GM12891 (cell line): ENCODE measurements around the gene PLCG2.
"Not testable (repeated sequence)": the region's sequence is repeated elsewhere in the genome, so short reads cannot be mapped to it uniquely, and the experiment has no call there.

Experiments used
- DNase-seq: peaks from one replicate; pipeline ENCODE4 v3.0.0; 2011; ENCODE audit warnings: low spot score; ENCODE audit not compliant: insufficient read length
- FAIRE-seq: peaks from 2 replicates; lab custom pipeline; 2011; peaks lifted over from hg19 to GRCh38; lab: Jason Lieb, UNC
- PAX5 ChIP-seq: IDR thresholded peaks from 2 replicates; pipeline ENCODE4 v1.6.1; 2011; ENCODE audit warnings: low read length, moderate library complexity, mild to moderate bottlenecking; ENCODE audit not compliant: insufficient read depth, severe bottlenecking
- POLR2A ChIP-seq: IDR thresholded peaks from 2 replicates; pipeline ENCODE4 v1.6.1; 2011; ENCODE audit warnings: low read depth, low read length, control low read depth
- POLR2AphosphoS5 ChIP-seq: IDR thresholded peaks from 2 replicates; pipeline ENCODE4 v1.6.1; 2011; ENCODE audit warnings: low read depth, low read length, control low read depth
- POU2F2 ChIP-seq: IDR thresholded peaks from 2 replicates; pipeline ENCODE4 v1.6.1; 2011; ENCODE audit warnings: low read depth, mild to moderate bottlenecking, control low read depth, low read length, moderate library complexity
- SPI1 ChIP-seq: IDR thresholded peaks from 2 replicates; pipeline ENCODE4 v1.6.1; 2011; ENCODE audit warnings: low read depth, low read length, control low read depth
- TAF1 ChIP-seq: IDR thresholded peaks from 2 replicates; pipeline ENCODE4 v1.6.1; 2011; ENCODE audit warnings: low read depth, low read length, control low read depth

The PLCG2 gene

DNA sequence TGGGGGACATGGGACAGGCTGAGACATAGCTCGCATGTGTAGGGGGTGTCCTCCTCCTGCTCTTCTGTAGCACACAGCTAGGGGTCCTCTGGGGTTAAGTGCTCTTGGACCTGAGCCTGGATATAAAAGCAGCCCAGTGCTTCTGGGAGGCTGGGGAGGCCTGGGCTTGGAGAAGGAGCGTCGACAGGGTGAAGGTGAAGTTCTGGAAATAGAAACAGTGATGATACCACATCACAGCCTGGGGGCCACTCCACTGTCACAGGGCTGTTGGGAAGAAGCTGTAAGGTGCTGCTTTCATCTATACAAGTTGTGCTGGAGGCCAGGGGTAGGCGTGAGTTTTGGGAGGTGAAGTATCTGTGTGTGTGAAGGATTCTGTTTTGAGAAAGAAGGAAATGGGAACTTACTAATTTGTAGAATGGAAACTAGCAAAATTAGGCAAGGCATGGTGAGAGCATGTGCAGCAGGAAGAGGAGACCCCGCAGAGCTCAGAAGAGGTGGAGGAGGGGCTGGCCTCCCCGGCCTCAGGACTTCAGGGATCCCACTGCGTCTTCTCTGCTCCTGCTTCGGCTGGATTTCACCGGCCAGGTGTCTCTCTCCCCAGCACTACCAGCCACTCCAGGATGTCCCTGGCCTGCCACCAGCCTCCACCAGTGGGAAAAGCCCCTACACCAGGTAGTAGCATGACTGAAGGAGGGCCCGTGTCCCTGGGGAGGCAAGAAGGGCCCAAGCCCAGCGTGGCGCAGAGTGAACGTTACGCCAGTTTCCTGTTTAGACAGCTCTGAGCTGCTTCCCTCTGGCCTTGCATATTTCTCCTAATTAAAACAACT lies 19.4 kb downstream of the PLCG2 start:
- peak; percentile 96 for FAIRE-seq
- TF ChIP-seq SPI1 (peak; percentile 89), POLR2AphosphoS5 (peak; percentile 13), POU2F2 (peak; percentile 80), TAF1 (peak; percentile 32; the same call in 1 of the 2 replicates), POLR2A (peak; percentile 26; the same call in 1 of the 2 replicates), PAX5 (no peak)
- DNase-seq, result no peak

DNA sequence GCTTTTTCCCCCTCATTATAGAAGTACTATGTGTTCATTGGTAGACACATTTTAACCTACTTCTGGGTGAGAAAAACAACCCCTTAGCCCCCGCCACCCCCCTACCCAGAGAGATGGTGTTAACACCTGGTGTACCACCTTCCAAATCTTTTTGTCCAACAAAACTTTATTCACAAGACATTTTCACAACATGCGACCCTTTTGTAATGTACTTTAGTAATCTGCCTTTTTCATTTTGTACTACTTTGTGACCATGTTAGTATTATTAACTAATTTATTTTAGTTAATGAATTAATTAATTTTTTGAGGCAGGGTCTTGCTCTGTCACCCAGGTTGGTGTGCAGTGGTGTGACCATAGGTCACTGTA lies 20.0 kb downstream of the PLCG2 start:
- TF ChIP-seq SPI1, result no peak
- no peak for TF ChIP-seq POLR2AphosphoS5
- TF ChIP-seq POU2F2, result no peak
- no peak for TF ChIP-seq PAX5
- no peak for TF ChIP-seq POLR2A
- TF ChIP-seq TAF1, result no peak
- FAIRE-seq (no peak), DNase-seq (no peak)

DNA sequence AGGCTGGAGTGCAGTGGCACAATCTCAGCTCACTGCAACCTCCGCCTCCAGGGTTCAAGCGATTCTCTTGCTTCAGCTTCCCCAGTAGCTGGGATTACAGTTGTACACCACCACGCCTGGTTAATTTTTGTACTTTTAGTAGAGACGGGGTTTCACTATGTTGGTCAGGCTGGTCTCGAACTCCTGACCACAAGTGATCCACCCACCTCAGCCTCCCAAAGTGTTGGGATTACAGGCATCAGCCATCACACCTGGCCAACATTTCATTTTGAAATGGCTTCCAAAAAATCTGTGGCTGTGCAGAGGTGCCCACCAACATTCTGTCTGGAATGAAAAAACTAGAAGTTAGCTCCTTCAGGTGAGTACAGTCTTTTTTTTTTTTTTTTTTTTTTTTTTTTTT lies 22.6 kb downstream of the PLCG2 start:
- not testable (repeated sequence) for FAIRE-seq, DNase-seq

GRCh38 chr16:81803332-81803731 lies 24.2 kb downstream of the PLCG2 start:
- FAIRE-seq (peak; percentile 50), DNase-seq (no peak)
- TF ChIP-seq SPI1, result no peak
- TF ChIP-seq POLR2AphosphoS5, result no peak
- no peak for TF ChIP-seq POLR2A
- no peak for TF ChIP-seq TAF1
- no peak for TF ChIP-seq PAX5
- no peak for TF ChIP-seq POU2F2

DNA sequence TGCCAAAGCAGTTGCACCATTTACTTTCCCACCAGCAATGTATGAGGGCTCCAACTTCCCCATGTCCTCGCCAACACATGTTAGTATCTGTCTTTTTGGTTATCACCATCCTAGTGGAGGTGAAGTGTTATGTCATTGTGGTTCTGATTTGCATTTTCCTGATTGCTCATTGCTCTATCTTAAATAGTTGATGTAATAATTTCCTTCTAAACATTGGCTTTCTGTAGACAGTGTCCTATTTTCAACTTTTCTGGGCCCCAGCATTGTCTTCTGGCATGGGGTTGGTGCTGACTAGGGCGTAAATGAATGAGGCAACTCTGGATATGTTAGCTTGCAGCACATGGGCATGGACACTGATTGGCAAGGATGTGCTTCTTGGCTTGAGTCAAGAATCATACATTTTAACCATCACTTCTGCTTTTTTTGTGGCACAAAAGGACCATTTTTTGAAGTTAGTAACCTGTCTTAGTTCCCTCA lies 25.1 kb downstream of the PLCG2 start:
- DNase-seq (no peak), FAIRE-seq (peak; percentile 90)
- peak; percentile 33; the same call in 1 of the 2 replicates for TF ChIP-seq POLR2AphosphoS5
- peak; percentile 82; the same call in 1 of the 2 replicates for TF ChIP-seq POU2F2
- TF ChIP-seq POLR2A, result no peak
- TF ChIP-seq SPI1, result peak; percentile 97

DNA sequence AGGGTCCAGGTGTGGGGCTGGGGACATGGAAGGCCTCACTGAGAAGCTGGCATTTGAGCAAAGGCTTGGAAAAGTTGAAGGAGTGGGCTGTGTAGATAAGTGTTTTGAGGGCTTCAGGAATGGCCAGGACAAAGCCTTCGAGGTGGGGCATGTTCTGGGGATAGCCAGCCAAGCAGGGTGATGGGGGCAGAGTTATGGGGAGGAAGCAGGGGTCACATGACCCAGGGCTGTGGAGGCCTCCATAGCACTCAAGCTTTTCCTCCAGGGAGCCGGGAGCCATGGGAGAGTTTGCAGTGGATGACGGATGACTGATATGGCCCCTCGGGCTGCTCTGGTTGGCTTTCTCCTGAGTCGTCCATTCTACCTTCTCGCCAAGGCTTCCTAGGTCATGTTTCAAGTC lies 27.6 kb downstream of the PLCG2 start:
- TF ChIP-seq POU2F2 (no peak), PAX5 (no peak), SPI1 (no peak), TAF1 (no peak), POLR2A (no peak), POLR2AphosphoS5 (no peak)
- FAIRE-seq (no peak), DNase-seq (no peak)

- FAIRE-seq (peak; percentile 93), DNase-seq (no peak)
- no peak for TF ChIP-seq SPI1
- TF ChIP-seq TAF1, result no peak
- TF ChIP-seq PAX5, result no peak
- no peak for TF ChIP-seq POLR2AphosphoS5
- TF ChIP-seq POLR2A, result no peak; the same call in 1 of the 2 replicates
- 0 out of 2 replicates have a peak, but pooled peaks have one; percentile 44 for TF ChIP-seq POU2F2
Measured at GRCh38 chr16:81807767-81808358, 28.8 kb downstream of the PLCG2 start.

GRCh38 chr16:81808933-81809480 lies 29.9 kb downstream of the PLCG2 start:
- DNase-seq, result no peak
- peak; percentile 98 for FAIRE-seq

GRCh38 chr16:81809567-81809966 lies 30.5 kb downstream of the PLCG2 start:
- FAIRE-seq (peak; percentile 71), DNase-seq (no peak)
- TF ChIP-seq POLR2A (no peak), POU2F2 (peak; percentile 18; the same call in 1 of the 2 replicates)

More at GRCh38 chr16:81808933-81809480, 29.9 kb downstream of the PLCG2 start:
- TF ChIP-seq POU2F2, result peak; percentile 91
- peak; percentile 80 for TF ChIP-seq POLR2A
- peak; percentile 100 for TF ChIP-seq SPI1
- peak; percentile 77 for TF ChIP-seq TAF1
- peak; percentile 53 for TF ChIP-seq PAX5
- peak; percentile 70; the same call in 1 of the 2 replicates for TF ChIP-seq POLR2AphosphoS5
